Common myeloid progenitor, CD34-positive (primary cell): ENCODE results near the gene TMC8.

Source experiments
- CTCF ChIA-PET: fragments of 350-600 bp; sonication (Branson Sonifier 250); formaldehyde crosslinking; loops from one replicate; lab custom pipeline; 2021; ENCODE audit warnings: antibody characterized with exemption; lab: Charles Lee
- POLR2A ChIA-PET: fragments of 350-600 bp; sonication (Branson Sonifier 250); formaldehyde crosslinking; loops from one replicate; lab custom pipeline; 2021; ENCODE audit warnings: antibody characterized with exemption; lab: Charles Lee
- DNase-seq, 3 donors: peaks; one replicate each; pipeline versions ENCODE4 v3.0.0 to v3.0.0-alpha.2; 2013
- H3K27ac ChIP-seq, 2 experiments: 1 replicate in 1 of 2; 2 replicates in 1 of 2; pipeline ENCODE4 v1.7.0; 2013; ENCODE audit warnings: inconsistent platforms in 2 of 2, low read length in 2 of 2, mild to moderate bottlenecking in 2 of 2, low read depth in 1 of 2, moderate library complexity in 1 of 2; ENCODE audit not compliant: severe bottlenecking in 2 of 2, insufficient read depth in 1 of 2, poor library complexity in 1 of 2
- H3K27me3 ChIP-seq, 5 experiments: replicated peaks in 2 of 5; 1 replicate in 3 of 5; 2 replicates in 2 of 5; pipeline versions ENCODE4 v1.6.1 to v1.7.0; 2013; ENCODE audit warnings: low read length in 4 of 5, mild to moderate bottlenecking in 2 of 5, moderate library complexity in 2 of 5, inconsistent platforms in 1 of 5; ENCODE audit not compliant: insufficient read depth in 5 of 5, control insufficient read depth in 4 of 5
- H3K36me3 ChIP-seq, 4 experiments: 1 replicate in 2 of 4; 2 replicates in 2 of 4; pipeline versions ENCODE4 v1.6.1 to v1.7.0; 2013; ENCODE audit warnings: low read length in 3 of 4, control low read depth in 1 of 4, mild to moderate bottlenecking in 1 of 4; ENCODE audit not compliant: control insufficient read depth in 4 of 4, insufficient read depth in 4 of 4
- H3K4me1 ChIP-seq, 4 experiments: 1 replicate in 3 of 4; 2 replicates in 1 of 4; pipeline versions ENCODE4 v1.6.1 to v1.7.1; 2013; ENCODE audit warnings: low read length in 3 of 4, mild to moderate bottlenecking in 3 of 4, control low read depth in 1 of 4, inconsistent platforms in 1 of 4, moderate library complexity in 1 of 4; ENCODE audit not compliant: control insufficient read depth in 4 of 4, insufficient read depth in 4 of 4; ENCODE audit errors: control extremely low read depth in 1 of 4
- H3K4me3 ChIP-seq, 7 experiments: 1 replicate in 4 of 7; 2 replicates in 3 of 7; pipeline versions ENCODE4 v1.5.1 to v1.7.0; 2013; ENCODE audit warnings: mild to moderate bottlenecking in 7 of 7, low read length in 6 of 7, moderate library complexity in 6 of 7, inconsistent platforms in 2 of 7, low read depth in 2 of 7, control low read depth in 1 of 7; ENCODE audit not compliant: insufficient read depth in 4 of 7, control insufficient read depth in 1 of 7; ENCODE audit errors: extremely low read depth in 1 of 7
- H3K9me3 ChIP-seq, 5 experiments: 1 replicate in 4 of 5; 2 replicates in 1 of 5; pipeline versions ENCODE4 v1.6.1 to v1.7.1; 2013; ENCODE audit warnings: low read length in 4 of 5, mild to moderate bottlenecking in 2 of 5, inconsistent platforms in 1 of 5, low read depth in 1 of 5, moderate library complexity in 1 of 5; ENCODE audit not compliant: control insufficient read depth in 4 of 5, insufficient read depth in 2 of 5; ENCODE audit errors: control extremely low read depth in 1 of 5
- WGBS: methylation state at CpG from one replicate; pipeline ENCODE4 v1.1.5; 2013; ENCODE audit not compliant: insufficient coverage; 5-methylcytosine and 5-hydroxymethylcytosine counted together

The TMC8 gene

GRCh38 chr17:78151514-78152008, 21.0 kb downstream of the TMC8 start:
- DNase-seq = no peak
- WGBS = 97% methylated on average over 6 of the region's 7 CpGs

GRCh38 chr17:78154903-78155811, 24.6 kb downstream of the TMC8 start:
- no peak overlapping the region for H3K27ac ChIP-seq
- peaks cover 2 to 22% (median 18%) of the 10 kb centered on the region in 4 experiments for H3K4me1 ChIP-seq
- no peak overlapping the region for H3K4me3 ChIP-seq
- no peaks in the 10 kb centered on the region for H3K27me3 ChIP-seq
- no peaks in the 10 kb centered on the region for H3K36me3 ChIP-seq
- ChIA-PET POLR2A (no interaction called here), CTCF (no interaction called here)
- no peaks in the 10 kb centered on the region for H3K9me3 ChIP-seq
- DNase-seq = peak; percentile 74 to 93 (median 90)
- 51% methylated on average over 6 of the region's 11 CpGs for WGBS

More at GRCh38 chr17:78151514-78152008, 21.0 kb downstream of the TMC8 start:
- POLR2A ChIA-PET = no interaction called here
- Histone ChIP-seq H3K36me3 (no peaks in the 10 kb centered on the region), H3K27ac (no peak overlapping the region), H3K27me3 (no peaks in the 10 kb centered on the region), H3K4me3 (no peak overlapping the region), H3K9me3 (no peaks in the 10 kb centered on the region), H3K4me1 (peaks cover 4 to 30% (median 24%) of the 10 kb centered on the region in 4 experiments)
- CTCF ChIA-PET = interaction anchor here (0.9 to 1.3 kb wide), 2 partner anchors 15 to 35 kb away, joined by 3 read pairs; no protein-coding TSS in a partner anchor

GRCh38 chr17:78159575-78160158, 29.1 kb downstream of the TMC8 start:
- H3K9me3 ChIP-seq = no peaks in the 10 kb centered on the region
- peak overlapping the region in 1 of 7 experiments; percentile 33 for H3K4me3 ChIP-seq
- peak; percentile 52 to 78 (median 74) for DNase-seq
- WGBS = 13% methylated on average over 3 of the region's 10 CpGs
- peaks cover 2 to 46% (median 23%) of the 10 kb centered on the region in 4 experiments for H3K4me1 ChIP-seq
- CTCF ChIA-PET = no interaction called here
- POLR2A ChIA-PET = no interaction called here
- no peaks in the 10 kb centered on the region for H3K36me3 ChIP-seq
- H3K27ac ChIP-seq = peak overlapping the region in 1 of 2 experiments; percentile 1
- no peaks in the 10 kb centered on the region for H3K27me3 ChIP-seq

GRCh38 chr17:78163881-78164747, 33.5 kb downstream of the TMC8 start:
- POLR2A ChIA-PET = no interaction called here

DNA sequence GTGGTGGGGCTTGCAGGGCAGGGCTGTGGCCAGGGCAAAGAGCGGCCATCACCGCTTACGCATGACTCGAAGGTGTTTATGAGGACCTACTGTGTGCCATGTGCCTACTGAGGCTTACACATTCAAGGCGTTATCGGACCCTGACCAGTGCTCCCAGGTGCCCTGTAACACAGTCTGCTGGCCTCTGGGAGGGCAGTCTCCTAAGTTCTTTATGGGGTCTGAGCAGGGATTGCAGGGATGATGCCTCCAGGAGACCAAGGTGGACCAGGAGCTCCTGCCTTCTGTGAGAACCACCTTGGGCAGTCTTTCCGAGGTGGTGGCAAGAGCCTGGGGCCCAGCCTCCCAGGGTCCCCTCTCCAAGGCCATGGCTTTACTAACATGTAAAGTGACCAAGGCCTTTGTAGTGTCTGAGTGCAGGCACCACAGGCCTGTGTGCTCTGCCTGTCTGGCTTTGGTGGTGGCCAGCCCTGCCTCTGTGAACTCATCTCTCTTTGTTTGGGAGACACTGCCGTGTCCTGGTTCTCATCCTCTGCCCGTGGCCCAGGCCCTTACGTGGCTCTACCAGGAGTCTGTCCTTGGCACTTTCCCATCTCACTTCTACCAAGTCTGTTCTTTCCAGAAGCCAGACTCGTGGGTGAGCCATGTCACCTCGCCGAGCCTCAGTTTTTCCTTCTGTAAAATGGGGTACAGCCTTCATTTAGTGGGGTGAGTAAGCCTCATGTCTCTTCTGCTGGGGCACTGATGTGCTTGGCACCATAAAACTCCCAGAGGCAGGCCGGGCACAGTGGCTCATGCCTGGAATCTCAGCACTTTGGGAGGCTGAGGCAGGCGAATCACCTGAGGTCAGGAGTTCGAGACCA, 34.4 kb downstream of the TMC8 start:
- WGBS = 100% methylated on average over 13 of the region's 16 CpGs
- Histone ChIP-seq H3K27me3 (no peaks in the 10 kb centered on the region), H3K4me1 (peaks cover 0 to 42% (median 23%) of the 10 kb centered on the region in 4 experiments), H3K9me3 (no peaks in the 10 kb centered on the region), H3K36me3 (no peaks in the 10 kb centered on the region), H3K4me3 (no peak overlapping the region), H3K27ac (no peak overlapping the region)
- DNase-seq = no peak
- CTCF ChIA-PET = no interaction called here
- POLR2A ChIA-PET = no interaction called here

More at GRCh38 chr17:78163881-78164747, 33.5 kb downstream of the TMC8 start:
- H3K27me3 ChIP-seq = no peaks in the 10 kb centered on the region
- no peak for DNase-seq
- peaks cover 0 to 42% (median 22%) of the 10 kb centered on the region in 4 experiments for H3K4me1 ChIP-seq
- WGBS = 62% methylated on average over 18 of the region's 22 CpGs
- H3K9me3 ChIP-seq = no peaks in the 10 kb centered on the region
- no peak overlapping the region for H3K4me3 ChIP-seq
- CTCF ChIA-PET = interaction anchor here (3.3 kb wide), 1 partner anchor 17 kb away, joined by 12 read pairs; the partner anchor contains the start of gene C17orf99
- H3K27ac ChIP-seq = no peak overlapping the region
- no peaks in the 10 kb centered on the region for H3K36me3 ChIP-seq

- ChIA-PET POLR2A (no interaction called here), CTCF (interaction anchor here (1.0 to 2.0 kb wide), 2 partner anchors 29 to 52 kb away, joined by 3 to 5 read pairs; no protein-coding TSS in a partner anchor)
- WGBS = 81% methylated on average over 2 of the region's 6 CpGs
Measured at GRCh38 chr17:78166416-78166815, 35.8 kb downstream of the TMC8 start.

More at GRCh38 chr17:78166416-78166815, 35.8 kb downstream of the TMC8 start:
- Histone ChIP-seq H3K4me1 (peaks cover 0 to 33% (median 27%) of the 10 kb centered on the region in 4 experiments), H3K9me3 (no peaks in the 10 kb centered on the region), H3K27ac (no peak overlapping the region), H3K27me3 (no peaks in the 10 kb centered on the region), H3K4me3 (no peak overlapping the region), H3K36me3 (peaks cover 0 to 7% (median 3%) of the 10 kb centered on the region in 4 experiments)
- DNase-seq = no peak
